ENCODE measurements around the gene REM1. TPM values are rescaled to one million over a fixed set of nuclear protein-coding genes. Genes with fewer than 3 reads are reported as not detected.

REM1 gene
- total and polyA plus RNA-seq, 2 donors from 2014 or later, result 2.0 to 2.5 TPM

- no peaks in the 10 kb centered on the region for H3K4me1 ChIP-seq (ENCODE audit: control insufficient read depth in 2 of 3, insufficient read depth in 2 of 3, low read depth in 1 of 3, low read length in 3 of 3)
- H3K4me3 ChIP-seq (ENCODE audit: low read length in 3 of 3), result no peak overlapping the region
- H3K27ac ChIP-seq (ENCODE audit: low read depth in 2 of 2, low read length in 2 of 2), result no peak overlapping the region
- H3K9me3 ChIP-seq (ENCODE audit: control insufficient read depth in 2 of 3, insufficient read depth in 1 of 3, low read length in 3 of 3), result no peaks in the 10 kb centered on the region
- no peaks in the 10 kb centered on the region for H3K27me3 ChIP-seq (ENCODE audit: control insufficient read depth, insufficient read depth, low read length)
- H3K9ac ChIP-seq (ENCODE audit: low read length in 3 of 3), result no peak overlapping the region
- H3K36me3 ChIP-seq (ENCODE audit: control insufficient read depth in 2 of 3, insufficient read depth in 3 of 3, low read length in 3 of 3), result no peaks in the 10 kb centered on the region
- no peak for FAIRE-seq
- intact Hi-C loops (cut with DNase I), result no loop called here
- no peak for DNase-seq
- TF ChIP-seq CTCF (IDR thresholded peaks at IDR 0.05; ENCODE audit: borderline replicate concordance, extremely low read depth, insufficient read depth), result no peak
These were observed 44.4 kb upstream of the REM1 start for GRCh38 chr20:31430568-31431115.

DNA sequence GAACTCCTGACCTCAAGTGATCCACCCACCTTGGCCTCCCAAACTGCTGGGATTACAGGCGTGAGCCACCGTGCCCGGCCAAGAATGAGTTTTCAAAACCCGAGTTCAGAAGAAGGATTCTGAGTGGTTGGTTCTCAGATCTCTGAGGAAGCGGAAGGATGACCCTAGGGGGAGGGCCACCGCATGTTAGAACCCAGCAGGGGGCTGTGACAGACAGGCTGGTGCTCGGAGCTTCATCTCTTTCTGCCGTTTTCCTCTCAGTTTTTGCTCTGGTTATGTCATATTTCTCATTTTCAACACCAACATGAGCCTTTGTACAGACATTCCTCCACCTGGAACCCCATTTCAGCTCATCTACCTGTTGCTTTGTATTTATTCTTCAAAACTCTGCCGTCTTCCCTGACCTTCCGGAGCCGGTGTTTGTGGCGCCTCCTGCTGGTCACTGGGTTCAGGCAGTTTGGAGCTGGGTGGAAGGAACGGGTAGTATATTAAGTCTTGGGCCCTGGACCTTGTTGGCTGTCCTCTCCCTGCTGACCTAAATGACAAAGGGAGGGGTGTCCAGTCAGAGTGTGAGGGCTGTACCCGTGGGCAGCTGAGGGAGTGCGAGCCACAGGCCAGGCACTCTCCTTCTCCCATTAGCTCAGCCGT is 35.0 kb upstream of the REM1 start, which contains the start of gene DEFB123:
Gene DEFB123 (plus strand): TSS at position 621 of the 648 bp plus-strand sequence. CDS start 67 bp downstream, outside the sequence.
- Histone ChIP-seq H3K27ac (ENCODE audit: low read depth in 2 of 2, low read length in 2 of 2) (no peak within 1 kb of the TSS), H3K4me1 (ENCODE audit: control insufficient read depth in 2 of 3, insufficient read depth in 2 of 3, low read depth in 1 of 3, low read length in 3 of 3) (no peaks in the 10 kb centered on the region), H3K27me3 (ENCODE audit: control insufficient read depth, insufficient read depth, low read length) (no peaks in the 10 kb centered on the region), H3K36me3 (ENCODE audit: control insufficient read depth in 2 of 3, insufficient read depth in 3 of 3, low read length in 3 of 3) (no peaks in the 10 kb centered on the region), H3K9me3 (ENCODE audit: control insufficient read depth in 2 of 3, insufficient read depth in 1 of 3, low read length in 3 of 3) (no peaks in the 10 kb centered on the region), H3K4me3 (ENCODE audit: low read length in 3 of 3) (no peak within 1 kb of the TSS), H3K9ac (ENCODE audit: low read length in 3 of 3) (no peak within 1 kb of the TSS)
- TF ChIP-seq CTCF (IDR thresholded peaks at IDR 0.05; ENCODE audit: borderline replicate concordance, extremely low read depth, insufficient read depth), result no peak
- DNase-seq (no peak), FAIRE-seq (no peak)
- intact Hi-C loops (cut with DNase I), result no loop called here

- Histone ChIP-seq H3K9ac (ENCODE audit: low read length in 3 of 3) (no peak overlapping the region), H3K27me3 (ENCODE audit: control insufficient read depth, insufficient read depth, low read length) (no peaks in the 10 kb centered on the region), H3K9me3 (ENCODE audit: control insufficient read depth in 2 of 3, insufficient read depth in 1 of 3, low read length in 3 of 3) (peaks cover 0 to 5% (median 0%) of the 10 kb centered on the region in 3 donors), H3K36me3 (ENCODE audit: control insufficient read depth in 2 of 3, insufficient read depth in 3 of 3, low read length in 3 of 3) (no peaks in the 10 kb centered on the region), H3K4me3 (ENCODE audit: low read length in 3 of 3) (no peak overlapping the region), H3K4me1 (ENCODE audit: control insufficient read depth in 2 of 3, insufficient read depth in 2 of 3, low read depth in 1 of 3, low read length in 3 of 3) (no peaks in the 10 kb centered on the region), H3K27ac (ENCODE audit: low read depth in 2 of 2, low read length in 2 of 2) (no peak overlapping the region)
- intact Hi-C loops (cut with DNase I), result no loop called here
- TF ChIP-seq CTCF (IDR thresholded peaks at IDR 0.05; ENCODE audit: borderline replicate concordance, extremely low read depth, insufficient read depth), result no peak
- DNase-seq (no peak), FAIRE-seq (no peak)
These were observed 28.8 kb upstream of the REM1 start for GRCh38 chr20:31446084-31446819.
